ENCODE data around the gene TP63.

The TP63 gene

DNA sequence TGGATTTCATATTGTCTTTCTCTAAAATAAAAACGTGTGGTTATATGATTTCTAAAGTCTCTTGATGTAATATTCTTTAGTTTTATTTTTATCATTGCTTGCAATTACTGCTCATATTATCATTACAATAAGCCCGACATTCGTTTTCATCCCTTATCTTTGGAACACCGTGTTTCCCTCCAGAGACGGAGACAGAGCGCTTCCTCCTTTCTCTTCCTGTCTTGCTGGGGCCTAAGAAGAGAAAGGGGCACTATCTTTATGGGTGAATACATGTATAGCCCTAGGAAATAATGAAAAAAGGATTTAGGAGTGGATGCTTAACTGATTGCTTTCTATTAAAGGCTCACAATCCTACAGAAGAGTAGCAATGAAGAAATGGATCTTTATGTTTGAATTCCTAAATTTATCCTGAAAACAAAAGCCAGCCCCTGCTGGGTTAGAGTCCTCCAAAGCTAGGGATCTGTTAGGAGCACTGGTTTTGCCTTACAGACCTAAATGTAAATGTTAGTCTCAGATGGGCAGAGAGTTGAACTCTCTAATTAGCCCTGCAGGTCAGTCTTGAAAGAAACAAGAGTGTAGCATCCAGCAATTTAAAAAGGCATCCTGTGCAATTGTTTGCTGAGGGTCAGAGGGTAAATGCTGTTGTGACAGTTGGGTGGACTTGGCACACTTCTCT is 145.1 kb downstream of the TP63 start:
- no peak for DNase-seq (ENCODE audit: low spot score)

DNA sequence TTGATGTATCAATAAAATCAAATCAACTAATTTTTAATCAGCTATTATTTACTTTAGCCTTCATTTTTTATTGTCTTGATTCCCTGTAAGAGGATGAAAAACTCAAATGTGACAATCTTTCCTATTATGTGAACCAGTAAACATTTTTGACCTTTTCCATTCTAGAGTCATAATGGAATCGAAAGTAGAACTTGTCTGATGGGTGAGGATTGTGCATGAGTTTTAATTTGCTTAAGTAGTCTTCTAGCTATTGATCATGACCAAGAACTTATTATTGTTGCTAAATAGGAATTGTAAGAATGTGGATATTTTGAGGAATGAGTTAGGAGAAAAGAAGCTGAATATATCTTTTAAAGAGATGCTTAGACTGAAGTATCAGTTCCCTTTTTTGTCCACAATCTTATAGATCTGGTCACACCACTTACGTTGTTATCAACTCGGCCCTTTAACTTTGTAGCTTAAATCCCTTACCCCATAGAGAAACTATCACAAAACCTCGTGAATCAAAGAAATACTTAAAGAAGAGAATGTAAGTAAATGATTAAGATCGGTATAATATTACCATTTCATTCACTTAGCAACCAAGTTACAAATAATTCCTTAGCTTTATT is 147.3 kb downstream of the TP63 start:
- no peak for DNase-seq (ENCODE audit: low spot score)

GRCh38 chr3:189779166-189779565 is 148.0 kb downstream of the TP63 start:
- no peak for DNase-seq (ENCODE audit: low spot score)

- no peak for DNase-seq (ENCODE audit: low spot score)
Measured at GRCh38 chr3:189780546-189781270, 149.5 kb downstream of the TP63 start.

DNA sequence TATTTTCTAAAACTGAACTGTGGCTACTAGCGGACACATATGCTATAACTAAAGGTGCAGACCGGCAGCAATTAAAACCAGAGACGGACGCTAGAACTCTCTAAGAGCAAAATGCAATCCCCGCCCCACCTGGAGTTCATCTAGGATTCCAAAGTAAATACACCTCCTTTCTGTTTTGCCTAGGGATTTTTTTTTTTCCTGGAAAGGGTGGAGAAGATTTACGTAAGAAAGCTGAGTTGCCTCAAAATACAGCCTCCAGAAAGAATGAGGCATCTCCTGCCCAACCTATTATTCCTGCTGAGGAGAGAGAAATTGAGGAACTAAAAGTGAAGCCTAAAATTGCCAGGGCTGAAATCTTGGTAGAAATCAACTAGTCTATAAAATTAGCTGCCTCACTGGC is 150.2 kb downstream of the TP63 start:
- no peak for DNase-seq (ENCODE audit: low spot score)

- DNase-seq (ENCODE audit: low spot score) = no peak
Measured at GRCh38 chr3:189786479-189787064, 155.4 kb downstream of the TP63 start.

DNA sequence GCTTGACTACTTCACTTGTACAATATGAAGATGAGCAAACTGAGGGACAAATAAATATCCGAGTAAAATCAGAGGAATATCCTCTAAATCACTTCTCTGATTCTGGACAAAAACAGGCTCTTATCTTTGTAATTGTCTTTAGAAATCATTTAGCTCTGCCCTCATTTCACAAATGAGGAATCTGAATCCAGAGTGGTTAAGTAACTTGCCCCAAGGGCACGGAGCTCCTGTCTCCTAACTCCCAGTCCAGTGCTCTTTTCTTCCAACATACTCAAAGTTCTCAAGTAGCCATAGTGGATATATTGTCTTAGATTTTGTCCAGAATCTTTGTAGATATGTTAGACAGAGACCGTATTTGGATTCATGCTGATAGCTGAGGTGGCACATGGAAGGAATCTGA is 156.0 kb downstream of the TP63 start:
- no peak for DNase-seq (ENCODE audit: low spot score)

GRCh38 chr3:189787632-189788031 is 156.4 kb downstream of the TP63 start:
- no peak for DNase-seq (ENCODE audit: low spot score)

DNA sequence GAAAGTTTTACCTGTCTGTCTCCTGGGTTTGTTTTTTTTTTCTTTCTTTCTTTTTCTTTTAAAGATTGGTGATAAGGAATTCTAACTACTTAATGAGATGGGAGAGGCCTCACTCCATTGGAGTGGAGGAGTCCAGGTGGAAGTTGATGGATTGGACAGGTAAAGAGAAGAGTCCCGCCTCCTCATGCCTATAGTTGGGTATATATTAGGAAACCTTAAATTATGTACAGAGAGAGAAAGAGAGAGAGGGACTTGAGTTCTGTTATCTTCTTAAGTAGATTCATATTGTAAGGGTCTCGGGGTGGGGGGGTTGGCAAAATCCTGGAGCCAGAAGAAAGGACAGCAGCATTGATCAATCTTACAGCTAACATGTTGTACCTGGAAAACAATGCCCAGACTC is 158.2 kb downstream of the TP63 start:
- DNase-seq (ENCODE audit: low spot score) = no peak

DNA sequence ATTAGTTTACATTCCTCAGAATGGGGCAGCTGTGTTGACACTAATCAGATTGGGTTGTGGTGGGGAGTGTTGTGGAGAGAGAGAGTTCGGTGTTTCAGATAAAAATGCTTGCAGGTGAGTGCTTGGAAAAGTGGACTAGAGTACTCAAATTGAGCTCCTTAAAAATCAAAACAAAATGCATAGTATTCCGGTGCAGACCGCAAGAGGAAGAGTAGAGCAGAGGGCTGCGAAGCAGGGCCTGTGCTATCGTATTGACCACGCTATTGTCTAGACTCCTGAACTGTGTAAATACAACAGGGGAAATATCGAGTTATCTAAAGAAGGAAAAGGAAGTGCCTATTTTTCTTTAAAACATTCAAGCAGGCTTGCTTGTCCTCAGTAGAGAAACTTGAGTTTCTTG is 159.5 kb downstream of the TP63 start:
- DNase-seq (ENCODE audit: low spot score) = no peak

DNA sequence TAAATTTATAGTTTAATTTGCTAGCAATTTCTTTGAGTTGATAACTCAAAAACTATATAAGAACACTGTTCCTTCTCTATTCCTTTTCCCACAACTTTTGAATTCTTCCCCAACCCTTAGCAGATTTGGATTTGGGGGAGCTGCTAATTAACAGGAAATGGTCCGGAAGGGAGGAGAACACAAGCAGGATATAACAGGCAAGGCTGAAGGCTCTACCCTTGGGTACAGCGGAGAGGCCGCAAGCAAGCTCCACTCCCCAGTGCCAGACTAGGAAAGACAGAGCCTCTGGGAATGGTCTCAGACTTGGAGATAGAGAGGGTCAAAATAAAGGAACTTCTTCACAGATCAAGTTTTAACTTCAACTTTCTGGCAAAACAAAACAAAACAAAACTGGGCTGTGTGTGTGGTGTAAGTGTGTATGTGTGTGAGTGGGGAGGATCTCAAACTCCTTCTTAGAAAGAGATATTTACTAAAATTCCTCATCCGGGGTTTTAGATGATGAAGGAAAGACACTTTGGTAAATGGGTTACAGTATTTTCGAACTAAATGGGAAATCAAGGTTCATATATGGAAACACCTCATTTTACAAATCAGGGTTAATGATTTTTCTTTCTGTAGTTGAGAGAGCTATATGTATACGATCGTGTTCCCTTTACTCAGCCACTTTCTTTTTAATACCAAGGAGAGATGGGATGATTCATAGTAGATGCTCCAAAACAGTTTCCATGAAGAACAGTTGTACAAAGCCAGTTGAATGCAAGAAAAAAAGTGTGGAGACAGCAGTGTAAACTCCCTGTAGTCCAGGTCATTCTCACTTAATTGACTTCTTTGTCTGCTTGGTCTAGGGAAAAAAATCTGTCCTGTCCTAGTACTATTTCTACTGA is 161.1 kb downstream of the TP63 start:
- DNase-seq (ENCODE audit: low spot score) = no peak

- DNase-seq (ENCODE audit: low spot score) = no peak
Measured at GRCh38 chr3:189794518-189794917, 163.3 kb downstream of the TP63 start.

DNA sequence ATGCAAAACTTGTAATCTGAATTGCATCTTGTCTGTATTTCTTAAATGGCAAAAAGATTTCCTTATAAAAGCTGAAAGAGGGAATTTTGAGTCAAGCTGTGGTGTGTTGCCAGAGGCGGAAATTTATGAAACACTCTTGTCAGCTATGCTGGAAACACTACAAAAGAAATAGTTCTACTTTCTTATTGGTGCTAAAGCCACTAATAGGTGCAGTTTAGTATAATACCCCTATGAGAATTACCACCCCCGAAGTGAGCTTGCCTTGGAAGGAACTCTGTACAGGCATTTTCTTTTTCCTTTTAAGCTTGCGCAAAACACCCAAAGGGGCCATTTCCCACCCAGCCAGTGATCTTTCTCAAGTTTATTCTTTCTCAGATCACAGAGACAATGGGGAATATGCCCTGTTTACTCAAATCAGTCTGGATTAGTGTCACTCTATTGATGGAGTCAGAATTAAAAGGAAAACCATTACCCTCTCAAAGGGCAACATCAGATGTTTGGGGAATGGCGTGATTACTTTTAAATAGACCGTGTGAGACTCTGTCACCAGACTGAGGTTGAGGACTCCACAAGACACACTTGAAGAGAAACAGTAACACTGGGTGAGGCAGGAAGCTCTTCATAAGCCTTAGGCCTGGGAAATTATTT is 166.0 kb downstream of the TP63 start:
- no peak for DNase-seq (ENCODE audit: low spot score)

GRCh38 chr3:189799366-189799765 is 168.2 kb downstream of the TP63 start:
- no peak for DNase-seq (ENCODE audit: low spot score)

- DNase-seq (ENCODE audit: low spot score) = no peak
Measured at GRCh38 chr3:189800436-189800835, 169.2 kb downstream of the TP63 start.

- DNase-seq (ENCODE audit: low spot score) = no peak
Measured at GRCh38 chr3:189803254-189803653, 172.1 kb downstream of the TP63 start.

DNA sequence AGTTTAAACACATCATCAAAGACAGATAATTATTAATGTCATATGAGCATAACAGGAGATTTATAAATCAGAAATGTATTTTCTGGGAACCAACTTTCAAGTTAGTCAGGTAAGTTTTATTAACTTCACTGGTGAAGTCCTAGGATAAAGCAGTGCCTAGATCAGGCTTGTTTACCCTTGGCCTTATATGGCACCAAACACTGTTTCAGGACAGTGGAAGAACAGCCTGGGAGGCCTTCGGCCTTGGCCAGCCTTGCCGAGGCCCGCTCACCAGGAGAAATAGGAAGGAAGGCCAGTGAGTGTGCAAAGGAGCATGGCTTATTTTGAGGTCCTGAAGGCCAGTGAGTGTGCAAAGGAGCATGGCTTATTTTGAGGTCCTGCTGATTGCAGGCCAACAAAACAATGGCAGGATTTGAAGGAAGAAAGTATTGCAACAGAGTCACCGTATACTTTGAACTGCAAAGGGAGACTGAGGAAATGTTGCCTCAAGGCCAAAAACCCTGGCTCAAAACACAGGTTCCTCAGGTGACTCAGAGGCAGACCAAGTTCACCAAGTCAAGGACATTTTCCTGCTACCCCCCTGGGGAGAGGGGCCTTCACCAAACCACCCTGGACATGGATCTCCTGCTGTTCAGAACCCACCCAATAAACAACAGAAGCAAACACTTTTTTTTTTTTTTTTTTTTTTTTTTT is 174.3 kb downstream of the TP63 start:
- DNase-seq (ENCODE audit: low spot score) = no peak

- no peak for DNase-seq (ENCODE audit: low spot score)
Measured at GRCh38 chr3:189806171-189806951, 175.2 kb downstream of the TP63 start.

DNA sequence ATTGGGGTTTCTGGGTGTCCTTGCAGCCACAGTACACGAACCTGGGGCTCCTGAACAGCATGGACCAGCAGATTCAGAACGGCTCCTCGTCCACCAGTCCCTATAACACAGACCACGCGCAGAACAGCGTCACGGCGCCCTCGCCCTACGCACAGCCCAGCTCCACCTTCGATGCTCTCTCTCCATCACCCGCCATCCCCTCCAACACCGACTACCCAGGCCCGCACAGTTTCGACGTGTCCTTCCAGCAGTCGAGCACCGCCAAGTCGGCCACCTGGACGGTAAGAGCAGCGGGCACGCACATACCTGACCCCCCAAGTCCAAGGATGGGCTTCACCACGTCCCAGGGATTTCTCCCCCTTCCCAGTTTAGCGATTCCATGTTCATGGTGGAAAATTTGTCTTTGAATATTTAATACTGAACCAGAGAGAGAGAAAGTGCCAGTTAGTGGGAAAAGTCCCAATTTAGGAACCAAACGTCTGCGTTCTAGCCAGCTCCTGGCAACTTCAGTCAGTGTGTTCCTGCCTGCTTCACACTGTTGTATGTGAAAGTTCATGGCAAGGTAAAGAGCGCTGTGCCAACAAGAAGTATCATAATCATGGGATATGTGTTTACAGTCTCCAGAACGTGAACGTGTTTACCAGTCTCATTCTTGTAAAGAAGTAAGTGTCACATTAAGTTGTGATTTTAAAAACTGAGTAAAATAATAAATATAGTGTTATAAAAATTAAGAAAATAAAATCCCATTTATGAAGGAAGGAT is 177.2 kb downstream of the TP63 start:
- no peak for DNase-seq (ENCODE audit: low spot score)
